HepG2 (cell line): Measurements from ENCODE around the gene CAST. TPM values are rescaled to one million over a fixed set of nuclear protein-coding genes. Genes with fewer than 3 reads are reported as not detected.

Experiments used
- ATAC-seq: fragments of 200-7000 bp; cut with Tn5 transposase; 3 replicates; pipeline ENCODE4 v1.9.1; 2020; ENCODE audit warnings: mild to moderate bottlenecking, moderate library complexity
- BruUV-seq: library from RNA; stranded (reverse); fragments of 400-500 nt; replicated peaks from 2 replicates; lab custom pipeline; 2021; lab: Mats Ljungman, UMichigan
- CTCF ChIA-PET: fragments of 300-600 bp; formaldehyde crosslinking; extraction: SDS; loops from one replicate; lab custom pipeline; 2021; ENCODE audit warnings: low total read pairs, inconsistent platforms, low intra/inter-chr PET ratio; lab: Yijun Ruan, JAX
- POLR2A ChIA-PET: fragments of 350-600 bp; sonication (Branson Sonifier 250); formaldehyde crosslinking; loops from one replicate; lab custom pipeline; 2020; ENCODE audit warnings: antibody characterized with exemption, inconsistent platforms; lab: Yijun Ruan, JAX
- DNase-seq: peaks from one replicate; pipeline ENCODE4 v3.0.0-alpha.2; 2015; ENCODE audit warnings: low spot score
- FAIRE-seq: peaks from 3 replicates; lab custom pipeline; 2011; peaks lifted over from hg19 to GRCh38; lab: Jason Lieb, UNC
- H2AFZ ChIP-seq: one replicate; pipeline ENCODE4 v1.6.1; 2011; ENCODE audit warnings: low read length, inconsistent platforms
- H3K27ac ChIP-seq: fragments of 300-600 bp; 3 replicates; pipeline ENCODE4 v1.8.0; 2011; ENCODE audit warnings: mixed run types, mild to moderate bottlenecking, mixed read lengths, low read length, inconsistent platforms; ENCODE audit not compliant: insufficient read depth; ENCODE audit errors: extremely low read length
- H3K27me3 ChIP-seq, 2 experiments: fragments of 200-600 bp in 1 of 2; 2 replicates in 1 of 2; 3 replicates in 1 of 2; pipeline versions ENCODE4 v1.6.0 to v1.8.0; 2011; ENCODE audit warnings: low read length in 2 of 2, mild to moderate bottlenecking in 2 of 2, moderate library complexity in 2 of 2, inconsistent platforms in 1 of 2; ENCODE audit not compliant: insufficient read depth in 2 of 2, control insufficient read depth in 1 of 2
- H3K36me3 ChIP-seq, 2 experiments: fragments of 200-600 bp in 1 of 2; replicated peaks in 1 of 2; 2 replicates in 1 of 2; 3 replicates in 1 of 2; pipeline versions ENCODE4 v1.5.1 to v1.8.0; 2011; ENCODE audit warnings: low read length in 2 of 2, inconsistent platforms in 1 of 2; ENCODE audit not compliant: insufficient read depth in 2 of 2, control insufficient read depth in 1 of 2
- H3K4me1 ChIP-seq: 2 replicates; pipeline ENCODE4 v1.5.1; 2012; ENCODE audit warnings: low read length, inconsistent platforms; ENCODE audit not compliant: insufficient read depth
- H3K4me2 ChIP-seq: 2 replicates; pipeline ENCODE4 v1.6.0; 2011; ENCODE audit warnings: low read depth, low read length, inconsistent platforms
- H3K4me3 ChIP-seq, 3 experiments: fragments of 200-600 bp in 1 of 3; sonication (generic), shearing (Covaris generic) in 1 of 3; replicated peaks in 1 of 3; 2 replicates each; pipeline ENCODE4 v1.5.1; 2011 to 2016; ENCODE audit warnings: low read length in 3 of 3, inconsistent platforms in 2 of 3, low read depth in 2 of 3, mild to moderate bottlenecking in 2 of 3, control low read depth in 1 of 3, mixed read lengths in 1 of 3; ENCODE audit not compliant: insufficient read depth in 1 of 3
- H3K79me2 ChIP-seq: one replicate; pipeline ENCODE4 v1.6.1; 2011; ENCODE audit warnings: low read length, inconsistent platforms; ENCODE audit not compliant: insufficient read depth
- H3K9ac ChIP-seq: 2 replicates; pipeline ENCODE4 v1.6.0; 2011; ENCODE audit warnings: mild to moderate bottlenecking, low read depth, low read length, inconsistent platforms; ENCODE audit not compliant: insufficient read depth
- H3K9me3 ChIP-seq: 2 replicates; pipeline ENCODE4 v1.5.1; 2012; ENCODE audit warnings: mild to moderate bottlenecking, low read length
- H4K20me1 ChIP-seq: 2 replicates; pipeline ENCODE4 v1.6.0; 2011; ENCODE audit warnings: inconsistent platforms, mild to moderate bottlenecking, low read length, moderate library complexity; ENCODE audit not compliant: insufficient read depth
- CBX1 ChIP-seq: IDR thresholded peaks from one replicate; pipeline ENCODE4 v1.6.1; 2016; ENCODE audit warnings: antibody characterized with exemption, low read depth
- CHCHD3 ChIP-seq: sonication (generic); formaldehyde crosslinking; IDR thresholded peaks from 2 replicates; pipeline ENCODE4 v1.8.0; 2022; ENCODE audit warnings: mild to moderate bottlenecking, missing genetic modification reagents, moderate library complexity
- CTCF ChIP-seq: sonication (generic); formaldehyde crosslinking; IDR thresholded peaks from 2 replicates; pipeline ENCODE4 v1.5.0; 2020; ENCODE audit warnings: mild to moderate bottlenecking, missing genetic modification reagents, moderate library complexity
- GLMP ChIP-seq: sonication (generic); formaldehyde crosslinking; IDR thresholded peaks from 2 replicates; pipeline ENCODE4 v1.9.0; 2021; ENCODE audit warnings: missing genetic modification reagents, mild to moderate bottlenecking, borderline replicate concordance
- GPN1 ChIP-seq: sonication (generic); formaldehyde crosslinking; IDR thresholded peaks from 2 replicates; pipeline ENCODE4 v1.5.1; 2020; ENCODE audit warnings: missing genetic modification reagents, borderline replicate concordance
- HDAC2 ChIP-seq: sonication (generic); formaldehyde crosslinking; IDR thresholded peaks from 2 replicates; pipeline ENCODE4 v1.4.0; 2020; ENCODE audit warnings: missing genetic modification reagents
- KLF11 ChIP-seq: IDR thresholded peaks from 2 replicates; pipeline ENCODE4 v1.6.1; 2016; ENCODE audit warnings: missing compliant biosample characterization
- MIXL1 ChIP-seq: IDR thresholded peaks from 2 replicates; pipeline ENCODE4 v1.6.1; 2016
- TCF7L2 ChIP-seq: IDR thresholded peaks from 2 replicates; pipeline ENCODE4 v1.6.1; 2011; ENCODE audit warnings: mild to moderate bottlenecking, low read depth, low read length, moderate library complexity
- TIGD3 ChIP-seq: sonication (generic); formaldehyde crosslinking; IDR thresholded peaks from 2 replicates; pipeline ENCODE4 v1.5.1; 2020; ENCODE audit warnings: mild to moderate bottlenecking, missing genetic modification reagents, borderline replicate concordance
- ZMYM3 ChIP-seq: sonication (generic); formaldehyde crosslinking; IDR thresholded peaks from 2 replicates; pipeline ENCODE4 v1.5.1; 2020; ENCODE audit warnings: mild to moderate bottlenecking, missing genetic modification reagents
- ZNF235 ChIP-seq: sonication (generic); formaldehyde crosslinking; IDR thresholded peaks from 2 replicates; pipeline ENCODE4 v1.8.1; 2023; ENCODE audit warnings: mild to moderate bottlenecking, missing genetic modification reagents, borderline replicate concordance
- ZNF761 ChIP-seq: sonication (generic); formaldehyde crosslinking; conservative IDR thresholded peaks from 2 replicates; pipeline ENCODE4 v1.4.0; 2020; ENCODE audit warnings: mild to moderate bottlenecking, missing genetic modification reagents
- ZNF775 ChIP-seq: sonication (generic); formaldehyde crosslinking; IDR thresholded peaks from 2 replicates; pipeline ENCODE4 v1.4.0; 2020; ENCODE audit warnings: missing genetic modification reagents, mild to moderate bottlenecking, moderate library complexity, borderline replicate concordance
- WGBS: methylation state at CpG from one replicate; pipeline ENCODE4 v1.1.6; 2017; ENCODE audit warnings: low lambda C conversion rate; 5-methylcytosine and 5-hydroxymethylcytosine counted together
- in situ Hi-C: cut with HindIII; loops from 2 replicates; pipeline ENCODE4 v1.10.0; 2017; ENCODE audit warnings: low pct_unique_long_range_greater_than_20kb; ENCODE audit not compliant: extremely low pct_ligation_motif_present
- intact Hi-C: fragments of 100-400 bp; cut with micrococcal nuclease; formaldehyde crosslinking; loops from one replicate; pipeline ENCODE4 v1.10.0; 2022; ENCODE audit not compliant: unreplicated experiment
- polyA plus RNA-seq, 8 experiments: library from polyadenylated mRNA; depleted of rRNA in 3 of 8; stranded (reverse) in 7 of 8; unstranded in 1 of 8; fragments of >200 nt; fragmentation: Illumina TruSeq in 4 of 8; extraction: Trizol in 4 of 8; gene quantifications; 2 replicates each; pipeline versions ENCODE4 v1.2.1 to v1.2.3, GENCODE V29; 2011 to 2016; ENCODE audit warnings: low read depth in 4 of 8, missing spikeins in 1 of 8, mixed read lengths in 1 of 8; ENCODE audit not compliant: insufficient read depth in 1 of 8
- total RNA-seq, 5 experiments: library from RNA; depleted of rRNA; stranded (reverse); fragments of >200 nt; fragmentation: Illumina TruSeq; extraction: Trizol; gene quantifications; 2 replicates each; pipeline ENCODE4 v1.2.3, GENCODE V29; 2016; ENCODE audit warnings: low read depth in 1 of 5

The CAST gene
- total and polyA plus RNA-seq, 2 of the 13 experiments (the other 11 are each of a cell fraction or from before 2014, with no cell fraction given), result 42.1 to 67.6 TPM

- in situ Hi-C loops, result no loop called here
- WGBS, result 8% methylated on average over 2 of the region's 2 CpGs
- Histone ChIP-seq H4K20me1 (no peaks in the 10 kb centered on the region), H3K27me3 (no peaks in the 10 kb centered on the region), H3K36me3 (no peaks in the 10 kb centered on the region), H3K9me3 (no peaks in the 10 kb centered on the region), H3K4me1 (peaks cover 15% of the 10 kb centered on the region), H3K4me3 (no peak overlapping the region), H3K27ac (no peak overlapping the region), H3K79me2 (no peaks in the 10 kb centered on the region), H3K9ac (no peak overlapping the region), H2AFZ (no peak overlapping the region), H3K4me2 (no peak overlapping the region)
- intact Hi-C loops, result no loop called here
- BruUV-seq, result no TSS peak
- ATAC-seq (no peak), FAIRE-seq (no peak), DNase-seq (no peak)
- POLR2A ChIA-PET, result no interaction called here
- CTCF ChIA-PET, result no interaction called here
- TF ChIP-seq GLMP (CRISPR knock-in tag) (no peak), HDAC2 (CRISPR knock-in tag) (no peak), CTCF (CRISPR knock-in tag) (no peak), ZNF761 (CRISPR knock-in tag) (no peak), ZNF775 (CRISPR knock-in tag) (no peak), TCF7L2 (no peak), GPN1 (CRISPR knock-in tag) (no peak), TIGD3 (CRISPR knock-in tag) (no peak), KLF11 (no peak), ZNF235 (CRISPR knock-in tag) (no peak), MIXL1 (CRISPR knock-in tag) (no peak), ZMYM3 (CRISPR knock-in tag) (no peak), CBX1 (no peak), CHCHD3 (CRISPR knock-in tag) (no peak)
Observed at GRCh38 chr5:96642281-96642640, 19.9 kb upstream of the CAST start.
